IPS-11a (cell line): ENCODE results near the gene ULK3.
"Not testable (repeated sequence)": the region's sequence is repeated elsewhere in the genome, so short reads cannot be mapped to it uniquely, and the experiment has no call there.

Experiments
- H3K4me3 ChIP-seq: one replicate; pipeline ENCODE4 v1.5.1; 2013; ENCODE audit warnings: low read depth, low read length, control low read depth

Gene ULK3, protein sequence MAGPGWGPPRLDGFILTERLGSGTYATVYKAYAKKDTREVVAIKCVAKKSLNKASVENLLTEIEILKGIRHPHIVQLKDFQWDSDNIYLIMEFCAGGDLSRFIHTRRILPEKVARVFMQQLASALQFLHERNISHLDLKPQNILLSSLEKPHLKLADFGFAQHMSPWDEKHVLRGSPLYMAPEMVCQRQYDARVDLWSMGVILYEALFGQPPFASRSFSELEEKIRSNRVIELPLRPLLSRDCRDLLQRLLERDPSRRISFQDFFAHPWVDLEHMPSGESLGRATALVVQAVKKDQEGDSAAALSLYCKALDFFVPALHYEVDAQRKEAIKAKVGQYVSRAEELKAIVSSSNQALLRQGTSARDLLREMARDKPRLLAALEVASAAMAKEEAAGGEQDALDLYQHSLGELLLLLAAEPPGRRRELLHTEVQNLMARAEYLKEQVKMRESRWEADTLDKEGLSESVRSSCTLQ

DNA sequence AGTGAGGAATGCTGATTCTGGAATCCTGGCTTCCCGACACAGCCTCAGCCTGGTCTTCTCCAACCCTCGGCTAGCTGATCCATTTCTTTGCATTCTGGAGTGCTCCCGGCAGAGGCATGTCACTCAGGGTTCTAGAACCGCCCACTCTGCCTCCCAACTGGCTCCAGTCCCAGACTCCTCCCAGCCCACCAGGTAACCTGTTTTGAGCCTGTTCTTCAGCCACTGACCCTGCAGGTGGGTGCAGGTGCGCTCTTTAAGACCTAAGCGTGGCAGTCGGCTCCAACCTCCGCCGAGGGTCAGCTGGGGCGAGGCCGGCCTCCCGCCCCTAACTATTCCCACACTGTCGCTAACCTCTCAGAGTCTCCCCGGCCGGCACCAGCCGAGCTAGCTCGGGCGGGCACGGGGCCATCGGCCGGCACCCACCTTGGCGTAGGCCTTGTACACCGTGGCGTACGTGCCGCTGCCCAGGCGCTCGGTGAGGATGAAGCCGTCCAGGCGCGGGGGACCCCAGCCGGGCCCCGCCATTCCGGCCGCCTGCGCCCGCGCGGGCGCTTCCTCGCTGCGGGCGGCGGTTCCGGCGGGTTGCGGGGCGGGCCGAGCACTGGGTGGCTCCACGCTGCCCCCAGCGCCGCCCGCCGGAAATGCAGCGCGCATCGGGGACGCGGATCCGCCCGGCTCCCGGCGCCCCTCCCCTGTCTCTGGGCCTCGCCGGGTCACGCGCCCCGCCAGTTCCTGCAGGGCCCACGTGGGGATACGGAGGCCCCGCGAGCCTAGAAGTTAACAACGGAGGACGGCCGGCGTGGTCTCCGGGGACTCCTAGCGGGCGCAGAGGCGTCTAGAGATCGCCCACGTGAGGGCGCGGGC lies at the start of gene ULK3:
Gene ULK3 (minus strand): TSS at position 576 of the 864 bp plus-strand sequence. CDS start 51 bp downstream, at position 525.
- peak within 1 kb of the TSS; percentile 71 for H3K4me3 ChIP-seq

DNA sequence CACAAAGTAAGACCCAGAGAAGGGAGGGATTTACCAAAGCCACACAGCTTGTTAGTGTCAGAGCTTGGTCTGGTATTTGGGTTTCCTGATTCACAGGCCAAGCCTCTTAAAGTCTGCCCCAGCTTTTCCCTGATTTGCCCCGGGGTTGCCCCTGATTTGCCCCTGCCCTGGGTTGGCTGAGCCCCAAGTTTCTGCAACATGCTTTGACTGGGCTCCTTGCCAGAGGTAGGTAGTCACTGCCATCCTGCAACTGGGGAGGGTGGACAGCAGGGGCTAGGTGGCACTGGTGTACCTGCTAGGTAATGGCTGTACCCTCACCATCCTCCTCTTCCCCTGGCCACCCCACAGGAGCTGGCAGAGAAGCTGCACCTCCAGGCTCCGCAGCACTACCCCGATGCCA lies 49.4 kb upstream of the ULK3 start:
- H3K4me3 ChIP-seq = no peak overlapping the region

DNA sequence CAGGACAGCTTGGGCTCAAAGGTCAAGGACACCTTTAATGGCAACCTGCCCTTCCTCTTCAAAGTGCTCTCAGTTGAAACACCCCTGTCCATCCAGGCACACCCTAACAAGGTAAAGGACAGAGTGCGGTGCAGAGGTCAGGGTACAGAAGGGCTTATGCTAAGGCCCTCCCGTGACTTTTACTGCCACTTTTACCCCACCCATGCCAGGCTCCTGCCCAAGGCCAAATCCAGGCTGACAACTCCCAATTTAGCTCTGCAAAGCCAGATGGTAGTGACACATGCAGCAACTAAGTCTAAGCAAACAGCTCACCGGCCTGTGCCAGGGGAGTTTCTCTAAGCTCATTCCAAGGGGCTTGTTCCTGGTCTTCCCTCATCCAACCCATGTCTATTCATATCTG lies 48.5 kb upstream of the ULK3 start:
- no peak overlapping the region for H3K4me3 ChIP-seq

DNA sequence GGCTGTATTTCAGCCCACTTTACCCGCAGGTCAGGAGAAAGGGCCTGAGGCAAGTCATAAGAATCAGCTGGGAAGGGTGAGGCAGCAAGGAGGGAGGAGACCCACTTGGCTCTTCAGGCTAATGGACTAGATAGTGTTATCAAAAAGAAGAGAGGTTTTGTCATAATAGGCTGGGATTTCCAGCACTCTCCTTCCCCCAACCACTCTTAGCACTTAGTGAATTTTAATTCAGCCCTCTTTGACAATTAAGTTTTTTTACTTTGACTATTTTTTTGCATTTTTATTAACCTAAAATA lies 47.7 kb upstream of the ULK3 start:
- H3K4me3 ChIP-seq = peak overlapping the region; percentile 94

DNA sequence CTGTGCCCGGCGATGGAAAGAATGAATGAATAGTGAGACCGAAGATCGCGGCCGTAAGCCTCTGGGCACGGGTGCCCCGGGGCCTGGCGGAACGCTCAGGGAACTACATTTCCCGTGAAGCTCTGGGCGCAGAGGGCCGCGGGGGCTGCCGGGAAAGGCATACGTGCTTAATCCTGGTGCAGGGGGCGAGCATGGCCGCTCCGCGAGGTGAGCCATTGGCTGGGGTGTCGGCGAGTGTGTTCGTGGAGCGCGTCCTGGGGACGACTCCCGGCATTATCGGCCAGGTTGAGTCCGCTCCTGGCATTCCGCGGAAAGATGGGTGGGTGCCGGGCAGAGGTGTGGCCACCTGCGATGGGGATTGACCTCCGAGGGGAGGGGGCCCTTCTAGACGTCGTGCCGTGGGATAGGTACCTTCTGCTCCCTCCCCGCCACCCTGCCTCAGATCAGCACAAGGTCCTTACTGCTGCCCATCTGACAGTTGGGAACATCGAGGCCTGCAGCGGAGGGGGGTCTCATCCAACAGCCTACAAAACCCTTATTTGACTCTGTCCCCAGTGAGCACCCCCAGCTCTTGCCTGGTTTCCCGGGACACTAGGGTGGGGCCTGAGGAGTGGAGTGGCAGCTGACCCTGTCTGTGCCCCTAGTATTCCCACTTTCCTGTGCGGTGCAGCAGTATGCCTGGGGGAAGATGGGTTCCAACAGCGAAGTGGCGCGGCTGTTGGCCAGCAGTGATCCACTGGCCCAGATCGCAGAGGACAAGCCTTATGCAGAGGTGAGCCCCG lies 47.1 kb upstream of the ULK3 start, which contains the start of gene MPI:
Gene MPI (plus strand): TSS at position 160 of the 782 bp plus-strand sequence. CDS start 32 bp downstream, at position 192.
- H3K4me3 ChIP-seq = peak within 1 kb of the TSS; percentile 94

DNA sequence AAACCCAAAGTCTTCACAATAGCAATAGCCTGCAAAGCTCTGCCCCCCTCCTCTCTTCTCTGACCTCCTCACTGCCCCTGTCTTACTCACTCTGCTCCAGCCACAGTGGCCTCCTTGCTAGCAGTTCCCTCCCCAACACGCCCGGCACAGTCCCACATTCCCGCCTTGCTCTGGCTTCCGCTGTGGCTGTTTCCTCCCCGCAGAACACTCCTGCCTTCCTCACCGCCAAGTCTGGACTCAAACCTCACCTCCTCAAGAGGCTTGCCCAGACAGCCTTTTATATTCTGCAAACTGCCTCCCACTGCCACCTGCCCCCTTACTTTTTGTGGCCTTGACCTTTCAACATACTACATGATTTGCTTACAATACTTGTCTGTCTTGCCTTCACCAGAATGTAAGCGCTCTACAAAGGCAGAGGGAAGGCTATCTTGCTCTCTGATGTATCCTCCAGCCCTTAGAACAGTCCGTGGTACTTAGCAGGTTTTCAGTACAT lies 46.5 kb upstream of the ULK3 start:
- peak overlapping the region; percentile 94 for H3K4me3 ChIP-seq

DNA sequence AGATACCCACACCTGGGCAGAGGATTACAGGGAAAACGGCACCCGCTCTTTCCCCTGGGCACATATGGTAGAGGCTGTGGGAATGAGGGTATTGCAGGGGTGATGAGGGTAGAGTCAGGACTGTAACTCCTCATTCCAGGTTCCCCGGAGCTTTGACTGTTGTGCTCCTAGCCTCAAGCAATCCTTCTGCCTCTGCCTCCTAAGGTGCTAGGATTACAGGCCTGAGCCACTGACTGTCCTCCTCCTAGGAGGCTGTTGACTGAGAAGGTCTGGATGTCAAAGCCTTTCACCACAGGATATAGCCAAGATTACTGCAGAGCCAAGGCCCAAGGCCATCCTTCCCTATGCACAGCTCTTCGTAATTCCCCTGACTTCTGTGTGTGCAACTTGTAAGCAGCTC lies 45.8 kb upstream of the ULK3 start:
- no peak overlapping the region for H3K4me3 ChIP-seq

DNA sequence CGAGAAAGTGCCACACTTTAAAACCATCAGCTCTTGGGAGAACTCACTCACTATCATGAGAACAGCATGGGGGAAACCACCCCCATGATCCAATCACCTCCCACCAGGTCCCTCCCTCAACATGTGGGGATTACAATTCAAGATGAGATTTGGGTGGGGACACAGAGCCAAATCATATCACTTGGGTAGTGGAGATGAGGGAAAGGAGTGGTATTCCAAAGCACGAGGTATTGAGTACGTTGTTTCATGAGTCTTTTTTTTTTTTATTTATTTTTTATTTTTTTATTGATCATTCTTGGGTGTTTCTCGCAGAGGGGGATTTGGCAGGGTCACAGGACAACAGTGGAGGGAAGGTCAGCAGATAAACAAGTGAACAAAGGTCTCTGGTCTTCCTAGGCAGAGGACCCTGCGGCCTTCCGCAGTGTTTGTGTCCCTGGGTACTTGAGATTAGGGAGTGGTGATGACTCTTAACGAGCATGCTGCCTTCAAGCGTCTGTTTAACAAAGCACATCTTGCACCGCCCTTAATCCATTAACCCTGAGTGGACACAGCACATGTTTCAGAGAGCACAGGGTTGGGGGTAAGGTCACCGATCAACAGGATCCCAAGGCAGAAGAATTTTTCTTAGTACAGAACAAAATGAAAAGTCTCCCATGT lies 44.7 kb upstream of the ULK3 start:
- not testable (repeated sequence) for H3K4me3 ChIP-seq

DNA sequence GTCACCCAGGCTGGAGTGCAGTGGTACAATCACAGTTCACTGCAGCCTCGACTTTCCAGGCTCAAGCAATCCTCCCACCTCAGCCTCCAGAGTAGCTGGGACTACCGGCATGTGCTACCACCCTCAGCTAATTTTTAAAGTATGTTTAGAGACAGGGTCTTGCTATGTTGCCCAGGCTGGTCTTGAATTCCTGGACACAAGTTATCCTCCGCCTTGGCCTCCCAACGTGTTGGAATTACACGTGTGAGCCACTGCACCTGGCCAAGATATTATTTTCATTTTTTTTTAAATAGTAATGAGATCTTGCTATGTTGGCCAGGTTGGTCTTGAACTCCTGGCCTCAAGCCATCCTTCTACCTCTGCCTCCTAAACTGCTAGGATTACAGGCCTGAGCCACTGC lies 42.5 kb upstream of the ULK3 start:
- no peak overlapping the region for H3K4me3 ChIP-seq

DNA sequence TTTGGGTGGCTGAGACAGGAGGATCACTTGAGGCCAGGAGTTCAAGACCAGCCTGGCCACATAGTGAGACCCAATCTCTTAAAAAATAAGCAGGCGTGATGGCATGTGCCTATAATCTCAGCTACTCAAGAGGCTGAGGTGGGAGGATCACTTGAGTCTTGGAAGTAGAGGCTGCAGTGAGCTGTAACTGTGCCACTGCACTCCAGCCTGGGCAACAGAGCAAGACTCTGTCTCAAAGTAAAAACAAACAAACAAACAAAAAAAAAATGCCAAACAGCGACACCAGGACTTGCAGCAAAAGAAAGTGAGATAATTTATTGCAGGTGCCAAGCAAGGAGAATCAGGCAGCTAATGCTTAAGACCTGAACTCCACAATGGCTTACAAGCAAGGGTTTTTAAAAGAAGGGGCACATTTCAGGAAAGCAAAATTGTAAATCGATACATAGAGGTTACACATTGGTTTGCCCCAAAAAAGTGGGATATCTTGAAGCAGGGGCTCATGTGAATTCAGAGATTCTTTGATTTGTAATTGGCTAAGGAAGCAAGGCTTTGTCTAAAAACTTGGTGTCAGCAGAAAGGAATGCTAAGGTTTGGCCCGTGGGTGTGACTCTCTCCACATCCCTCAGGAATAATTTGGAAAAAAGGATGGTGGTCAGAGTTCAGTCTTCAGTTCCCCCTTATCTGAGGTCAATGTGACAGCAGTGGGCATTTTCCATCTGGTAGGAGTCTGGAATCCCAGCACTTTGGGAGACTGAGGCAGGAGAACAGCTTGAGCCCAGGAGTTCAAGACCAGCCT lies 41.7 kb upstream of the ULK3 start:
- no peak overlapping the region for H3K4me3 ChIP-seq

DNA sequence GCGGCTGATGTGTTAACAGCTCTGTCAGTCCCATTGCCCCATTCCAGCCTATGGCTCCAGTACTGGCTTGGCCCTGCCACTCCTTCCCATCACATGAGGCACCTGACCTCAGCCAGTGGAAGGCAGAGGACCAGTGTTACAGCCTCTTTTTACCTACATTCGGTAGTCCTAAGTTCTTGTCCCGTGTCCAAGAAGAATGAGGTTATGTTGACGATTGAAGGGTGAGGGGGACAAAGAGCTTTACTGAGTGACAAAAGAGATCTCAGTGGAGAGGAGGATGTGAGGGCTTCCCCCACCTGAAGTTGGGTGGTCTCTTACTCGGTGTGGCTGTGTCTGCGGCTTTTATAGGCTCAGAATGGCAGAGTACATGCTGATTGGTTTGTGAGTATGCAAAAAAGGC lies 39.6 kb upstream of the ULK3 start:
- H3K4me3 ChIP-seq = no peak overlapping the region

DNA sequence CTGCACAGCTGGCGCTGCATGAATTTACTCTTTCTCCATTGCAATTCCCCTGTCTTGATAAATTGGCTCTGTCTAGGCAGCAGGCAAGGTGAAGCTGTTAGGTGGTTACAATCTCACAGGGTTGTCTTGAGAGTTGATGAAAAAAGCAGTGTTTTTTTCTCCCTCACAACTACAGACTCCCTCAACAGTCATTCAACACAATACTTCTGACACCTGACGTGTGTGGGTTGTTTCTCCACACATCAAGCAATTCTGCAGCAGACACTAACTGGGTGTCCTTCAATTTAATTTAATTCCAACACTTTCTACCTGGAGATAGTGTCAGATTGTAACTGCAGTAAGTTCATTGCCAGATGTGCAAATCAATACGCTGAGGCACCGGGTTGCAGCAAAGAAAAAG lies 35.3 kb upstream of the ULK3 start:
- no peak overlapping the region for H3K4me3 ChIP-seq

DNA sequence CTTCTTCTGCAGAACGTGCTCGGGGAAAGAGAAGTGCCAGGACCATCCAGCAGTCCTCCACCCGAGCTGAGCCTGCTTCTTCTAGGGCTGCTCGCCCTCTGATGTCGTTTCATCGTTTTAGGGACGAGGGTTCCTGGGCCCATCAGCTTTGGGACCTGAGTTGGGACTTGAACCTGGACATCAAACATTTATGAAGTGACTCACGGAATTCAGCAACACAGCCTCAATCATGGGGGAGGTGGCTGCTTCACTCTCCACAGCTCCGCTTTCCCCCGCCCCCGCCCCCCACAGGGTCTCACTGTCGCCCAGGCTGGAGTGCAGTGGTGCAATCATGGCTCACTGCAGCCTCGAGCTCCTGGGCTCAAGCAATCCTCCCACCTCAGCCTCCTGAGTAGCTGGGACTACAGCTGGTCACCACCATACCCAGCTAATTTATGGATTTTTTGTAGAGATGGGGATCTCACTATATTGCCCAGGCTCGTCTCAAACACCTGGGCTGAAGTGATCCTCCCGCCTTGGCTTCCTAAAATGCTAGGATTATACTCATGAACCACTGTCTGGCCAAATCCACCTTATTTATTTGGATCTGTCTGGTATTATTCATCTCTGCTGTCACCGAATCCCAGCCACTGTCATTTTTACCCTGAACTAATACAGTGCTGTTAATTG lies 30.9 kb upstream of the ULK3 start:
- H3K4me3 ChIP-seq = peak overlapping the region; percentile 30

DNA sequence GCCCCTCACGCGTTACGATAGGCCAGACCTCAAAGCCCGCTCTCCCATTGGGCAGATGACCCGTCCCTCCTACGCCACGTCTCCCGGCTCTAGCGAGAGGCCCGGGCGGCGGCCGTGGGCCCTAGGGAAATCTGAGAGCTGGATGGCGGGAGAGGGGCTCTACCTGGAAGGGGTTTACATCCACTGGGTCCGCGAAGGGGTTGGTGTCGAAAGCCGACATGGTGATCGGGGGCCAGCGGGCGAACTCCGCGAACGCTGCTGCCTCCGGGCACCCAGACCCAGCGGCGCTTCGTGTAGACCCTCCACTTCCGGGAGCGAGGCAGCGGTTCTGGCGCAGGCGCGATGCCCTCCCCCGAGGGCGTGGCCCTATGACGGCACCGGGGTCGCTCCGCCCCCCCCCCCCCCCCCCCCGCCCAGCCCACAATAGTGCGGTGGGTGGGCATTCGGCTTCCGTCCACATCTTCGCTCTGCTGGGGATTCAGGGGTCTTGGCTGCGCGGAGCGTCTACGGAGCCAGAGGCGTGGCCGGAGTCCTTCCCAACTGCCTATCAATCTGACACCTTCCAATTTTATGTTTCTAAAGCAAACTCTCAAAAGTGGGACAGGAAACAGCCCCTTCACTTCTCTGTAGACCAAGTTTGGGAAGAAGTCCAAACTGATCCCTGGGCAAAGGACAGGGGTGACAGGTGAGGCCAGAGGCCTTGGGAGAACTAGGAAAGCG lies 30.2 kb upstream of the ULK3 start, which contains the start of gene SCAMP2:
Gene SCAMP2 (minus strand): TSS at position 330 of the 720 bp plus-strand sequence. CDS start 110 bp downstream, at position 220.
- peak within 1 kb of the TSS; percentile 69 for H3K4me3 ChIP-seq

DNA sequence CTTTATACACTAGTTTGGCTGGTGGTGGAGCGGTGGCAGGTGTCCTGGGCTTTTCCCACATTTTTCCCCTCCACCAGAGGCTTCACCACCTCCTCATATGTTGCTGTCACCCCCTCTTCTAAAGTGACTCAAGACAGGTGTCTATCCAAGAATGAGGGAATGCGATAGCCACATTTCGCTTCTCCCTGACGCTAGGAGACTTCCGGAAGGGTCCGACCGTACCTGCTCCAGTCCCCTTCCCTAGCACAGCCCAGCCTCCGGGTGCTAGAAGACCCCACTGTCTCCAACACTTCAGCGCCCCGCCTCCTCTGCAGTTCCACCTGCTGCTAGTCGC lies 29.7 kb upstream of the ULK3 start:
- peak overlapping the region; percentile 69 for H3K4me3 ChIP-seq

DNA sequence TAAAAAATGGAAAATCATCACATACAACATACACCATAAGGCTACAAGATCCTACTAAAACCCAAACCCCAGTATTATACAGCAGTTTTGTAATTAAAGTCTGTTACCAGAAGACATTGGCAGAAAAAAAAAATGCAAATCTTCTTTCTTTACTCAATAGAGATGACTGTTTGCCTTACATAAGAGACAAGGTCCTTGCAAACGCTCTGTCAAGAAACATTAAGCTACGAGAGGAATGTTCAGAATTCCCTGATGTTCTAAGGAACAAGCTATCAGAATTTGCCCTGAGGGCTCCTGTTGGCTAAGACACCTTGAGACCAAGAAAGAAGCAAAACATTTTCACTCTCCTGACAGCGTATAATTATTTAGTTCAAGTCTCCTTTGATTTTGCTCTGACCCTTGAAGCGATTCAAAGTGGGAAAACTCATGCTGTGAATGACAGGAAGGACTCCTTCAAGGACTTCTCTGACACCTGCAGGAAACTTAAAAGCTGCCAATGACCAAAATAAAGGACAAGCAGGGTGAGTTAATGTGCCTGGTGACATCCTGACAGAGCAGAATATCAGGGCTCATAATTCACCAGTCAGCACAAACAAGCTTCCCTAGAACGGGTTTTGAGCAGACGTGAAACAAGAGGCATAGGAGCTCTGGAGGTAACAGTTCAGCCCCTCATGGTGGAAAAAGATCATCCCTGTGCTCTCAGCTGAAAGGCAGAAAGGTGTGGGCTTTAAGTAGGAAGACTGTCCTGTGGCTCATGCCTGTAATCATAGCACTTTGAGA lies 27.7 kb upstream of the ULK3 start:
- H3K4me3 ChIP-seq = no peak overlapping the region

DNA sequence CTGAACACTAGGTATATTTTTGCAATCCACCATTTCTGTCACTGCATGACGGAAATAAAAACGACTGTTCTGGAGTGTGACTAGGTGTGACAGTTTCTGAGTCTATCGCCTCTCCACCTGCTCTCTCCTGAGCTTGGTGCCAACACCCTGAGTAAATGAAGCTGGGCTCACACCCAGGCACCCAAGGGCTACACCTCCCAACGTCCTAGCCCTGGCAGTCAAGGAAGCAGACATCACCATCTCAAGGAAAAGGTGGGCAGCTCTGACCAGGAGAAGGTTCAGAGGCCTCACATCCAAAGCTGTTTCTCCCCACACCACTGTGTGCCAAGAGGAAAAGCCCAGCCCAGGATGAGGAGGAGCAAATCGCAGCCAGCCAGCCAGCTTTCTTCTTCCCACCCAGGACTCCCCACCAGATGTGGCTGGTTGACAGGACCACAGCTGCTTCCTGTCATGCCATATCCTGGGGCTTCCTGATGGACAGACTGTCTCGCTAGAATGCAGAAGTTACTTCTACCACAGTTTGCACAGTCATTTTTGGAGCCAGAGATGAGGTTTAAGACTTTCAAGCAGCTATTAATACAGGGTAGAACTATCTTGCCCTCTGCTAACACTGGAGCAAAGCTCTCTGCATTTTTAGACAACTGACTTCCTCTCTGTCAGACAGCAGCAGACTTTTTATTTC lies 26.9 kb upstream of the ULK3 start:
- no peak overlapping the region for H3K4me3 ChIP-seq
